HG03280 (cell line): ENCODE measurements around the gene AS3MT.
"Not testable (repeated sequence)": the region's sequence is repeated elsewhere in the genome, so short reads cannot be mapped to it uniquely, and the experiment has no call there.

Source experiments
- ATAC-seq: cut with Tn5 transposase; IDR thresholded peaks from one replicate; pipeline ENCODE4 v1.9.1; 2021; ENCODE audit warnings: mild to moderate bottlenecking, moderate library complexity; ENCODE audit not compliant: unreplicated experiment

The AS3MT gene

DNA sequence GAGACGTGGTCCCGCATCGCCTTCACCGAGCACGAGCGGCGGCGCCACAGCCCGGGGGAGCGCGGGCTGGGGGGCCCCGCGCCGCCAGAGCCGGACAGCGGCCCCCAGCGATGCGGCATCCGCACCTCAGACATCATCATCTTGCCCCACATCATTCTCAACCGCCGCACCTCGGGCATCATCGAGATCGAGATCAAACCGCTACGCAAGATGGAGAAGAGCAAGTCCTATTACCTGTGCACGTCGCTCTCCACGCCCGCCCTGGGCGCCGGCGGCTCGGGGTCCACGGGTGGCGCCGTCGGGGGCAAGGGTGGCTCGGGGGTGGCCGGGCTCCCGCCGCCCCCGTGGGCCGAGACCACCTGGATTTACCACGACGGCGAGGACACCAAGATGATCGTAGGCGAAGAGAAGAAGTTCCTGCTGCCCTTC, 49.6 kb downstream of the AS3MT start:
- ATAC-seq: no peak

GRCh38 chr10:102919246-102919959, 50.1 kb downstream of the AS3MT start:
- ATAC-seq: no peak

GRCh38 chr10:102919992-102920739, 50.9 kb downstream of the AS3MT start:
- ATAC-seq: no peak

- no peak for ATAC-seq
Measured at GRCh38 chr10:102923601-102924000, 54.3 kb downstream of the AS3MT start.

- ATAC-seq: no peak
Measured at GRCh38 chr10:102926842-102927241, 57.6 kb downstream of the AS3MT start.

GRCh38 chr10:102927311-102928010, 58.2 kb downstream of the AS3MT start:
- ATAC-seq: no peak

GRCh38 chr10:102928442-102928841, 59.2 kb downstream of the AS3MT start:
- not testable (repeated sequence) for ATAC-seq

DNA sequence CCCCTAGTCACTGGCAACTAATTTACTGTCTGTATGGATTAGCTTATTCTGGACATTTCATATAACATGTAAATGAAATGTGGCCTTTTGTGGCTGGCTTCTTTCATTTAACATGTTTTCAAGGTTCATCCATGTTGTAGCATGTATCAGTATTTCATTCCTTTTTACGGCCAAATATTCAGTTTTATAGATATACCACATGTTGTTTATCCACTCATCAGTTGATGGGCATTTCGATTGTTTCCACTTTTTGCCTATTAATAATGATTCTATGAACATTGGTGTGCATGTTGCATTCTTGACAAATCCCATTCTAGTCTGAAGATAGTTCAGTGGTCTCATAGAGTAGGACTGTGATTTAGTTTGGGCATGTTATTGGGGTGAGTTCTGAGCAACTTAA, 61.5 kb downstream of the AS3MT start:
- ATAC-seq: no peak

DNA sequence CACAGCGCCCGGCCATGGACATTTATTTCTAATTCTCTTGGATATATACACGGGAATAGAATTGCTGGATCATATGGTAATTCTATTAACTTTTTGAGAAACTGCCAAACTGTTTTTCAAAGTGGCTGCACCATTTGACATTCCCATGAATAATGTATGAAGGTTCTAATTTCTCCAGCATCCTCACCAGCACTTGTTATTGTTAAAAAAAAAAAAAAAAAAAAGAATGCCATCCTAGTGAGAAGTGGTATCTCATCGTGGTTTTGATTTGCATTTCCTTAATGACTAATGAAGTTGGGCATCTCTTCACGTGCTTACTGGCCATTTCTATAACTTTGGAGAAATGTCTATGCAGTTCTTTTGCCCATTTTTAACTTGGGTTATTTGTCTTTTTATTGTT, 62.4 kb downstream of the AS3MT start:
- ATAC-seq: no peak

DNA sequence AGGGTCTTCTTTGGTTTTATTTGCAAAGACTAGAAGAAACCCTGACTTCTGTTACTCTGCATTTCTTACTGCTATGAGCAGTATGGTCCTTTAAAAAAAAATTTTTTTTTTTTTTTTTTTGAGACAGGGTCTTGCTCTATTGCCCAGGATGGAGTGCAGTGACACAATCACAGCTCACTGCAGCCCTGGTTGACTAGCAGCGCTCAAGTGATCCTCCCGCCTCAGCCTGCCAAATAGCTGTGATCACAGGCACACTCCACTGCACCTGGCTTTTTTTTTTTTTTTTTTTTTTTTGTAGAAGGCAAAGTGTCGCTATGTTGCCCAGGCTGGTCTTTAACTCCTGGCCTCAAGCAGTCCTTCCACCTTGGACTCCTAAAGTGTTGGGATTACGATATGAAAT, 66.2 kb downstream of the AS3MT start:
- no peak for ATAC-seq

DNA sequence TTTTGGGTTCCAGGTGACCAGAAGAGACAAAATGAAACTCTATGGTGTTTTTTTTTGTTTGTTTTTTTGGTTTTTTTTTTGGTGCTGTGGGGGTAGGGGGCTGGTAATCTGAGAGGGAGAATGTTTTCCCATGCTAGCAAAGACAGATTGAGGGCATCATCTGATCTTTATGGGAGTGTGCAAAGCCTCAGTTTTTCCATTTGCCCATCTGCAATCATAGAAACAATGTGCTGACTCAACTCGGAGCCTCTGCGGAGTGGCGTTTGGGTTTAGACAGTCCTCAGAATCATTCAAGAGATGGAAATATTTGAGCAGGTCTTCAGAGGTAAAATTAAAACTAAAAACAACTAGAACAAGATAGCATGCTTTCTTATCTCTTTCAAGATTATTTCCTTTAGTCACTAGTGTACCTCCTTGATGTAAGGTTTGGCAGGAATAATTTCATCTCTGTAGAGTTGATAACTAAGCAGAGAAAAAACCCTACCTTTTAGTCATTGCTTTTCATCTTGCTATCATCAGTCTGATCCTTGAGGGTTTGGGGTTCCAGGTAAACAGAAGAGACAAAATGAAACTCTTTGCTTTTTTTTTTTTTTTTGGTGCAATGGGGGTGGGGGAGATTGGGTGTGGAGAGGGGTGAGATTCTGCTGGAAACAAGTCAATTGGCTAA, 66.8 kb downstream of the AS3MT start:
- no peak for ATAC-seq

- no peak for ATAC-seq
Measured at GRCh38 chr10:102941401-102941800, 72.1 kb downstream of the AS3MT start.

- ATAC-seq: no peak
Measured at GRCh38 chr10:102945449-102945848, 76.2 kb downstream of the AS3MT start.

DNA sequence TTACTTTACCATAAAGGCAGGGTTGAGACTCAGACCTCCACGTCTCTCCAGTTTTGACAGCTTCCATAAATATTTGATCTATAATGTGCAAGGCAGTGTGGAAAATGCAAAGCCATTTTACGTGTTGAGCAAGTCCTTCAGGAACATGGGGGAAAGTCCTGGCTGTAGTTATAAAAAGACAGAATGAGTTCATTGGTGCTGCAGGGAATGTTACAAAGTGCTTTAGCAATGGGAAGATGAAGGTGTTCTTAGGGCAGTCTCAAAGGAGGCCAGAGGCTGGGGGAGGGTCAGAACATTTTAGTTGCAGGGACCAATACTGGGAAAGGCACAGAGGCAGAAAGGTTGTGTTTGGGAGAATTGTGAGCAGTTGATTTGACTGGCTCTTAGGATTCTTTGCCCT, 76.7 kb downstream of the AS3MT start:
- no peak for ATAC-seq

- no peak for ATAC-seq
Measured at GRCh38 chr10:102946992-102947391, 77.7 kb downstream of the AS3MT start.

- ATAC-seq: no peak
Measured at GRCh38 chr10:102948176-102948575, 78.9 kb downstream of the AS3MT start.

- no peak for ATAC-seq
Measured at GRCh38 chr10:102948786-102949185, 79.5 kb downstream of the AS3MT start.

- ATAC-seq: no peak
Measured at GRCh38 chr10:102949916-102950315, 80.6 kb downstream of the AS3MT start.

DNA sequence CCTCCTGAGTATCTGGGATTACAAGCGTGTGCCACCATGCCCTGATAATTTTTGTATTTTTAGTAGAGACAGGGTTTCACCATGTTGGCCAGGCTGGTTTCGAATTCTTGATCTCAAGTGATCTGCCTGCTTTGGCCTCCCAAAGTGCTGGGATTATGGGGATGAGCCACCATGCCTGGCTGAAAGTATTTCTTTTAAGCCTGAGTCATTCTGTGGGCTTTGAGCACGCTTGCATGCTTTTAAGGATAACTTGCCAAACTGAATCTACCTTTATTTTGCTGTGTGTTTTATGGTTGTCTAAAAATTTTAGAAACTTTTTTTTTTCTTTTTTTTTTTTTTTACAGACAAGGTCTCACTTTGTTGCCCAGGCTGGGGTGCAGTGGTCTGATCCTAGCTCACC, 82.0 kb downstream of the AS3MT start:
- no peak for ATAC-seq
